HepG2 (cell line): ENCODE results near the gene ELP1. TPM values are rescaled to one million over a fixed set of nuclear protein-coding genes. Genes with fewer than 3 reads are reported as not detected.

ENCODE experiments used
- AHDC1 ChIP-seq: sonication (generic); formaldehyde crosslinking; IDR thresholded peaks from 2 replicates; pipeline ENCODE4 v1.5.1; 2020; ENCODE audit warnings: mild to moderate bottlenecking, missing genetic modification reagents, borderline replicate concordance
- CBFB ChIP-seq: sonication (generic); formaldehyde crosslinking; IDR thresholded peaks from 2 replicates; pipeline ENCODE4 v1.4.0; 2020; ENCODE audit warnings: missing genetic modification reagents
- DPF2 ChIP-seq: sonication (generic); formaldehyde crosslinking; IDR thresholded peaks from 2 replicates; pipeline ENCODE4 v1.4.0; 2020; ENCODE audit warnings: mild to moderate bottlenecking, low read depth, missing genetic modification reagents, borderline replicate concordance
- FOXM1 ChIP-seq: sonication (generic); formaldehyde crosslinking; IDR thresholded peaks from 2 replicates; pipeline ENCODE4 v1.5.0; 2020; ENCODE audit warnings: missing genetic modification reagents
- FOXP1 ChIP-seq, 2 experiments: fragments of 450-650 bp in 1 of 2; IDR thresholded peaks; 2 replicates each; pipeline ENCODE4 v1.6.1; 2017 to 2018; ENCODE audit warnings: antibody characterized with exemption in 1 of 2
- IKZF1 ChIP-seq: fragments of 450-650 bp; IDR thresholded peaks from 2 replicates; pipeline ENCODE4 v1.7.1; 2016
- LCORL ChIP-seq, 2 experiments: fragments of 450-650 bp in 1 of 2; sonication (generic) in 1 of 2; formaldehyde crosslinking in 1 of 2; IDR thresholded peaks; 2 replicates each; pipeline versions ENCODE4 v1.5.0 to v1.6.1; 2017 to 2020; ENCODE audit warnings: antibody characterized with exemption in 1 of 2, missing genetic modification reagents in 1 of 2
- MTA3 ChIP-seq: sonication (generic); formaldehyde crosslinking; IDR thresholded peaks from 2 replicates; pipeline ENCODE4 v1.4.0; 2020; ENCODE audit warnings: missing genetic modification reagents
- SIX4 ChIP-seq: sonication (generic); formaldehyde crosslinking; IDR thresholded peaks from 2 replicates; pipeline ENCODE4 v1.4.0; 2020; ENCODE audit warnings: missing genetic modification reagents
- ZBTB33 ChIP-seq: sonication (generic); formaldehyde crosslinking; IDR thresholded peaks from 2 replicates; pipeline ENCODE4 v1.4.0; 2020; ENCODE audit warnings: missing genetic modification reagents
- ZBTB7A ChIP-seq: sonication (generic); formaldehyde crosslinking; IDR thresholded peaks from 2 replicates; pipeline ENCODE4 v1.8.0; 2022; ENCODE audit warnings: mild to moderate bottlenecking, missing genetic modification reagents
- ZEB1 ChIP-seq: IDR thresholded peaks from 2 replicates; pipeline ENCODE4 v1.6.1; 2012; ENCODE audit warnings: mild to moderate bottlenecking, low read depth, inconsistent platforms; ENCODE audit not compliant: insufficient replicate concordance
- ZMAT3 ChIP-seq: sonication (generic); formaldehyde crosslinking; conservative IDR thresholded peaks from 2 replicates; pipeline ENCODE4 v1.7.0; 2021; ENCODE audit warnings: missing genetic modification reagents
- ZNF101 ChIP-seq: sonication (generic); formaldehyde crosslinking; IDR thresholded peaks from 2 replicates; pipeline ENCODE4 v1.4.0; 2020; ENCODE audit warnings: mild to moderate bottlenecking, low read depth, missing genetic modification reagents, borderline replicate concordance
- ZNF878 ChIP-seq: sonication (generic); formaldehyde crosslinking; IDR thresholded peaks from 2 replicates; pipeline ENCODE4 v1.8.1; 2023; ENCODE audit warnings: mild to moderate bottlenecking, missing genetic modification reagents, moderate library complexity
- ZSCAN31 ChIP-seq: sonication (generic); formaldehyde crosslinking; IDR thresholded peaks from 2 replicates; pipeline ENCODE4 v1.5.0; 2020; ENCODE audit warnings: low read depth, mild to moderate bottlenecking, missing genetic modification reagents
- polyA plus RNA-seq, 8 experiments: library from polyadenylated mRNA; depleted of rRNA in 3 of 8; stranded (reverse) in 7 of 8; unstranded in 1 of 8; fragments of >200 nt; fragmentation: Illumina TruSeq in 4 of 8; extraction: Trizol in 4 of 8; gene quantifications; 2 replicates each; pipeline versions ENCODE4 v1.2.1 to v1.2.3, GENCODE V29; 2011 to 2016; ENCODE audit warnings: low read depth in 4 of 8, missing spikeins in 1 of 8, mixed read lengths in 1 of 8; ENCODE audit not compliant: insufficient read depth in 1 of 8
- total RNA-seq, 5 experiments: library from RNA; depleted of rRNA; stranded (reverse); fragments of >200 nt; fragmentation: Illumina TruSeq; extraction: Trizol; gene quantifications; 2 replicates each; pipeline ENCODE4 v1.2.3, GENCODE V29; 2016; ENCODE audit warnings: low read depth in 1 of 5
- TF ChIP-seq, protein P1 (sequence below): sonication (generic); formaldehyde crosslinking; conservative IDR thresholded peaks from 2 replicates; pipeline ENCODE4 v1.8.1; 2023; ENCODE audit warnings: missing genetic modification reagents
- TF ChIP-seq, protein P2 (sequence below): IDR thresholded peaks from 2 replicates; pipeline ENCODE4 v1.6.1; 2018; ENCODE audit warnings: missing genetic modification reagents, mild to moderate bottlenecking, missing compliant biosample characterization
- TF ChIP-seq, protein P3 (sequence below): sonication (generic); formaldehyde crosslinking; IDR thresholded peaks from 2 replicates; pipeline ENCODE4 v1.5.0; 2020; ENCODE audit warnings: missing genetic modification reagents

The ELP1 gene
- total and polyA plus RNA-seq, 2 of the 13 experiments (the other 11 are each of a cell fraction or from before 2014, with no cell fraction given), result 157 to 275 TPM

DNA sequence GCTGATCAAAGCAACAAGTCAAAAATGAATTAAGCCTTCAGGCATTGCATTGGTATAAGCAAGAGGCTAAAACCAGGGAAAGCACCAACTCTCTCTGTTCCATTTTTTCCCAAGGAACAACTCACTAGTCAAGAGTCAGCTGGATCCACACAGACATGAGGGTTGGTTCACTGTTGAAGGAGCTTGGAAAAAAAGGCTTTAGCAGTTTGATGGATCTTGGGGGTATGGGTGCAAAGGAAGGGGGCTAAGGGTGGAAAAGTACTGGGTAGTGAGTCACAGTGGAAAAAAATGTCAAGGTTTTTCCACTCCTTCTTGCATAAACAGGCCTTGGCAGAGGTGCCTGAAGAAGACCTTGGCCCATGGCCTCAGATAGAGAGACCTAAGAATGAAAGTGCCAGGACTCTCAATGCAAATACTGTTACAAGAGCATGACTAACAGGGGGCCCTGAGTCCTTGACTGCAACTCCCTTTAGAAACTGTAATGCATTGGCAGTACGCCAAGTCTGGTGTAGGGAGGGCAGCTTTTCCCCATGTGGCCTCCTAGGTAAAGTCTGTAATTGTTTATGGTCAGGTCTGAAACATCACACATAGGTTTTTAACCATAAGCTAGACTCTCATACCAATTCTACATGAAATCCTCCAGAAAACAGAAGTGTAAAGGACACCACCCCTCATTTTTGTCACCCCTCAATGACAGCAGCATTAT lies 48.1 kb downstream of the ELP1 start (continued):
- TF ChIP-seq, protein P1, sequence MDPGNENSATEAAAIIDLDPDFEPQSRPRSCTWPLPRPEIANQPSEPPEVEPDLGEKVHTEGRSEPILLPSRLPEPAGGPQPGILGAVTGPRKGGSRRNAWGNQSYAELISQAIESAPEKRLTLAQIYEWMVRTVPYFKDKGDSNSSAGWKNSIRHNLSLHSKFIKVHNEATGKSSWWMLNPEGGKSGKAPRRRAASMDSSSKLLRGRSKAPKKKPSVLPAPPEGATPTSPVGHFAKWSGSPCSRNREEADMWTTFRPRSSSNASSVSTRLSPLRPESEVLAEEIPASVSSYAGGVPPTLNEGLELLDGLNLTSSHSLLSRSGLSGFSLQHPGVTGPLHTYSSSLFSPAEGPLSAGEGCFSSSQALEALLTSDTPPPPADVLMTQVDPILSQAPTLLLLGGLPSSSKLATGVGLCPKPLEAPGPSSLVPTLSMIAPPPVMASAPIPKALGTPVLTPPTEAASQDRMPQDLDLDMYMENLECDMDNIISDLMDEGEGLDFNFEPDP, result no peak
- TF ChIP-seq, protein P2, sequence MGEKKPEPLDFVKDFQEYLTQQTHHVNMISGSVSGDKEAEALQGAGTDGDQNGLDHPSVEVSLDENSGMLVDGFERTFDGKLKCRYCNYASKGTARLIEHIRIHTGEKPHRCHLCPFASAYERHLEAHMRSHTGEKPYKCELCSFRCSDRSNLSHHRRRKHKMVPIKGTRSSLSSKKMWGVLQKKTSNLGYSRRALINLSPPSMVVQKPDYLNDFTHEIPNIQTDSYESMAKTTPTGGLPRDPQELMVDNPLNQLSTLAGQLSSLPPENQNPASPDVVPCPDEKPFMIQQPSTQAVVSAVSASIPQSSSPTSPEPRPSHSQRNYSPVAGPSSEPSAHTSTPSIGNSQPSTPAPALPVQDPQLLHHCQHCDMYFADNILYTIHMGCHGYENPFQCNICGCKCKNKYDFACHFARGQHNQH, result peak; percentile 97
- TF ChIP-seq ZEB1 (no peak), DPF2 (peak; percentile 97), FOXM1 (no peak), ZNF101 (CRISPR knock-in tag) (no peak), ZBTB7A (no peak), SIX4 (CRISPR knock-in tag) (peak; percentile 89), ZBTB33 (CRISPR knock-in tag) (peak; percentile 77), ZNF878 (CRISPR knock-in tag) (peak; percentile 94), AHDC1 (CRISPR knock-in tag) (peak; percentile 96; the same call in 1 of the 2 replicates), CBFB (CRISPR knock-in tag) (peak; percentile 60; the same call in 1 of the 2 replicates), IKZF1 (no peak), ZSCAN31 (CRISPR knock-in tag) (peak; percentile 84; the same call in 1 of the 2 replicates), ZMAT3 (CRISPR knock-in tag) (no peak), FOXP1 (IDR thresholded peaks at IDR 0.05) (no peak), FOXP1 (CRISPR knock-in tag; IDR thresholded peaks at IDR 0.05) (peak; percentile 96), LCORL (IDR thresholded peaks at IDR 0.05) (peak; percentile 97), LCORL (CRISPR knock-in tag; IDR thresholded peaks at IDR 0.05) (peak; percentile 84), MTA3 (CRISPR knock-in tag) (no peak)
- TF ChIP-seq, protein P3, sequence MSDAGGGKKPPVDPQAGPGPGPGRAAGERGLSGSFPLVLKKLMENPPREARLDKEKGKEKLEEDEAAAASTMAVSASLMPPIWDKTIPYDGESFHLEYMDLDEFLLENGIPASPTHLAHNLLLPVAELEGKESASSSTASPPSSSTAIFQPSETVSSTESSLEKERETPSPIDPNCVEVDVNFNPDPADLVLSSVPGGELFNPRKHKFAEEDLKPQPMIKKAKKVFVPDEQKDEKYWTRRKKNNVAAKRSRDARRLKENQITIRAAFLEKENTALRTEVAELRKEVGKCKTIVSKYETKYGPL, result no peak; the same call in 1 of the 2 replicates
